ENCODE measurements around the gene UBTD1. TPM values are rescaled to one million over a fixed set of nuclear protein-coding genes. Genes with fewer than 3 reads are reported as not detected.
"Not testable (repeated sequence)": the region's sequence is repeated elsewhere in the genome, so short reads cannot be mapped to it uniquely, and the experiment has no call there.

UBTD1 gene, protein sequence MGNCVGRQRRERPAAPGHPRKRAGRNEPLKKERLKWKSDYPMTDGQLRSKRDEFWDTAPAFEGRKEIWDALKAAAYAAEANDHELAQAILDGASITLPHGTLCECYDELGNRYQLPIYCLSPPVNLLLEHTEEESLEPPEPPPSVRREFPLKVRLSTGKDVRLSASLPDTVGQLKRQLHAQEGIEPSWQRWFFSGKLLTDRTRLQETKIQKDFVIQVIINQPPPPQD
- total RNA-seq (2014; rRNA removed; shearing (Covaris generic)), result 9.6 and 10.6 TPM in 2 replicates

DNA sequence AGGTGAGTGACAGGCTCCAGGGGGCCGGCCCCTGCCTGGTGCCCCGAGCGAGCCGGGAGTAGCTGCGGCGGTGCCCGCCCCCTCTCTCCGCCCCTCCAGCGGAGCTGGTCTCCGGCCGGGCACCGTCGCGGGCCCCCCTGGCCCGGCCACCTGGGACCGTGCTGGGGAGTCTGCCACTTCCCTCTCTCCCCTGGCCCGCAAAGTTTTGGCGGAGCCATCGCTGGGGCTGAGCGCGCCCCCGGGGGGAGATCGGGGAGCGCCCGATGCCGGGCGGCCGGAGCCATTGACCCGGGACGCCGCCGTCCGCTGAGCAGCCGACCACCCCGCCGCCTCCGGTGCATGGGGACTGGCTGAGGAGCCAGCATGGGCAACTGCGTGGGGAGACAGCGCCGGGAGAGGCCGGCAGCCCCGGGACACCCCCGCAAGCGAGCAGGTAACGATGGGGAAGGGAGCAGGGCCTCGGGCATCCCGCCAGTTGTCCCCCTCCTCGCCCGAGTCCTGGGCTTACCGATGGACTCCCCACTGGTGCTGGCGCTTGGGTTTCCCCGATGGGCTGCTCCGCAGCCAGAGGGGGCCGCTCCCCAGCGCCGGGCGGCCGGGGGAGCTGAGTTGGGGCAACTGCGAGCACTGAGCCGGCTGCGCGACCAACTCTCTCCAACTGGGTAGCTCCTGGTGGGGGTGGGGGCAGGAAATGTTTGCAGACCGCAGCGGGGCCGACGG lies at the start of gene UBTD1:
UBTD1 (plus strand) TSS at position 84 of the 720 bp plus-strand sequence; CDS start at position 364, 280 bp downstream.
- peak; percentile 22 for DNase-seq (ENCODE audit: low spot score)

- no peak for DNase-seq (ENCODE audit: low spot score)
These were observed 47.9 kb upstream of the UBTD1 start for GRCh38 chr10:97450828-97451227.

DNA sequence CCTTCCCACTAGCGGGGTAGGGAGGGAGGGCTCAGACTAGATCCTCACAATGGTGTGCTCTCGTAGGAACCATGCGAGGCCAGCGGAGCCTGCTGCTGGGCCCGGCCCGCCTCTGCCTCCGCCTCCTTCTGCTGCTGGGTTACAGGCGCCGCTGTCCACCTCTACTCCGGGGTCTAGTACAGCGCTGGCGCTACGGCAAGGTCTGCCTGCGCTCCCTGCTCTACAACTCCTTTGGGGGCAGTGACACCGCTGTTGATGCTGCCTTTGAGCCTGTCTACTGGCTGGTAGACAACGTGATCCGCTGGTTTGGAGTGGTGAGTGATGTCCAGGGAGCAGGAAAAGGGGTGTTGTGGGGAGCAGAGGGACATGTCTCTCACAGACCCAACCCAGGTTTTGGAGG lies 47.1 kb upstream of the UBTD1 start:
- no peak for DNase-seq (ENCODE audit: low spot score)

DNA sequence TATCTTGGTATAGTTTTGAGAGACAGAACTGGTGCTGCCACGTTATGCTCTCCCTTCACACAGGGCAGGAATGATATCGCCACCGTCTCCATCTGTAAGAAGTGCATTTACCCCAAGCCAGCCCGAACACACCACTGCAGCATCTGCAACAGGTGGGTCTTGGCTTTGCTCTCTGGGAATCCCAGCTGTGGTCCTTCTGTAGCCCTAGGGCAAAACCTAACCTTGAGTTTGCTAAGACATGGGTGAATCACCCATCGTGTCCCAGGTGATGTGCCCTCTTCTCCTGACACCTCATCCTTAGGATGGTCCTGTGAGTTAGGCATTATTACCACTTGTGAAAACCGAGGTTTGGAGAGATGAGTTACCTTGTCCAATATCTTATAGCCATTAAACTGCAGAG lies 46.4 kb upstream of the UBTD1 start:
- DNase-seq (ENCODE audit: low spot score), result no peak

DNA sequence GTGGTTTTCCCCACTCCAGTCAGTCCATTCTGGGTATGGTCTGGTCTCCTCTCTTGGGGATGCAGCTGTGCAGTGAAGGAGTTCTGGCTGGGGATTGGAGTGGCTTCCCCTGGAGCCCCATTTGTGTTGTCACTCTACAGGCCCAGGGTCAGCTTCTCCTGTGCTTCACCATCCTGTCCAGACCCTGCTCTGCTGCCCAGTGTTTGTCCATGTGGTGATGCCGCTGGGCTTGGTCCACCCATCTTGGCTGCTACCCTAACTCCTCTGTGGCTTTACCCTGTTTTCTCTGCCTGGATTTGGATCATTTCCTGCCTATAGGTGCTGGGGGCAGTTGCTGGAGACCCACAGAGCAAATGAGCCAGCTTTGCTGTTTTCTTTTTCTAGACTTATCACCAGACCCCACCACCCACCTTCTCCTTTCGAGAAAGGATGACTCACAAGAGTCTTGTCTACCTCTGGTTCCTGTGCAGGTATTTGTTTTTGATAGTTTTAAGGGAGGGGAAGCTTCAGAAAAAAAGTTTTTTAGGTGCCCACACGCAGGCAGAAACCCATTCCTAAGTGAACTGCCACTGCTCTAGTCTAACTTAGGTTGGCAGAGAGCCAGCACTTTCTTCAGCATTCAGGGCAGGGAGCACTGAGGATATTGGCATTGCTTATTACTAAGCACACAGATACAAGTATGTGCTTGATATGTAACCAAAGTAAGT lies 44.2 kb upstream of the UBTD1 start:
- no peak for DNase-seq (ENCODE audit: low spot score)

DNA sequence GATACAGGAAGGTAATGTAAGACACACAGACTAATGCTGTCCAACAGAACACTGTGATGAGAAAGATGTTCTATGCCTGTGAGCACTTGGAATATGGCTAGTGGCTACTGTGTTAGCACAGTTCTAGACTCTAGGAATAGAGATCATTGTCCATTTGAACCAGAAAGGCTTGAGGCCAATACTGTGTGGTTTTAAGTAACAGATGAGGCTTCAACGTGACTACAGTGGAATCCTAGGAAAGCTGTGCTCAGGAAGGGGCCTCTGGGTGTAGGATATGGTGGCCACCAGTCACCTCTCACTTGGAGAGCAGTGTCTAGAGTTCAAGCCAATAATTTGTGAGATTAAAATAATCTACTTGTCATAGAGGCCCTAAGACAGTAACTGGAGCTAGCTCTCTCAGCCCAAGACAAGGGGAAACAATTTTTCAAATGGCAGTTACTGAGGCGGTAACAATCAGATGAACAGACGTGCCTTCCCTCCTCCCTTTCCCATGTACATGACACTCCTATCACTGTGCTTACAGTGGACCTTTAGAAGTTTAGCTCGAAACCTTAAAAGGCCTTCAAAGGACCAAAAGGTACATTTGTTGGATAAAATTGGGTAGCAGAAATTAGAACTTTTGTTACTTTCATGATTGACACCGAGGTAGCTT lies 42.6 kb upstream of the UBTD1 start:
- no peak for DNase-seq (ENCODE audit: low spot score)

DNA sequence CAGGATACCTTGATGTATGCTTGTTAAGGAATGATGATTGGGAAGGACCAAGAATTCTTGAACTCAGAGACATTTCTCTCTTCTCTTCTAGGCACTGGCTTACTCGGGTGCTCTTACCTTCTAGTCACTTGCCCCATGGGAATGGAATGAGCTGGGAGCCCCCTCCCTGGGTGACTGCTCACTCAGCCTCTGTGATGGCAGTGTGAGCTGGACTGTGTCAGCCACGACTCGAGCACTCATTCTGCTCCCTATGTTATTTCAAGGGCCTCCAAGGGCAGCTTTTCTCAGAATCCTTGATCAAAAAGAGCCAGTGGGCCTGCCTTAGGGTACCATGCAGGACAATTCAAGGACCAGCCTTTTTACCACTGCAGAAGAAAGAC lies 42.0 kb upstream of the UBTD1 start:
- no peak for DNase-seq (ENCODE audit: low spot score)

DNA sequence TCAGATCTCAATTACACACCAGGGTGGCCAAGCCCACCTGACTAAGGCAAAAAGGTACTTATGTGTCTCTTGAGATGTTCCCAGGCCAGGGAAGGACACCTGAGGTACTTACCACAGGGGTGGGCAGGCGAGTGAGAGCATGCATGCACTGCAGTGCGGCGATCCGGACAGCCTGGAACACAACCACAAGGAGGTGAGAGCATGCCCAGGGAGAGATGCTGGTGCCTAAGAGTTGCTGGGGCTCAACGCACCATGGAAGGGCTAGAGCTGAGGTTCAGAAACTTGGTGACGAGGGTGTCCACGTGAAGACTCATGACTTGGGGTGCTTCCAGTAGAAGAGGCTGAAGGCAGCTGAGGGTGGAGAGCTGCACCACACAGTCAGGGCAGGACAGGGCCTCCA lies 39.6 kb upstream of the UBTD1 start:
- no peak for DNase-seq (ENCODE audit: low spot score)

DNA sequence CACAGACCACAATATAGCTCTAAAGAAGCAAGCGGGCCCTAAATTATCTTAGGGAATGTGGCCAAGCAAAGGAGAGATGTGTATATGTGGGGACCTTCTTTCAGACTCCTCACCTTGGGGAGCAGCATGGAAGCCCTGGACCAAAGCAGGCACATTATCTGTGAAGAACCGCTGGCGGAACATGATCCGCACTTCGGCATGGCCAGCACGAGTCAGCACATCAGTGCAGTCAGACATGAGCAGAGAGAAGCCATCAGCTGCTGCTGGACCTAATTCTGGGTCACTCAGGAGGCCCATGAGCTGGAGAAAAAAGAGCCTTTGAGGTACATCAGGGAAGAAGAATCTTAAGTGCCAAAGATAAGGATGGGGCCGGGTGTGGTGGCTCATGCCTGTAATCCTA lies 38.8 kb upstream of the UBTD1 start:
- DNase-seq (ENCODE audit: low spot score), result no peak

- no peak for DNase-seq (ENCODE audit: low spot score)
These were observed 36.4 kb upstream of the UBTD1 start for GRCh38 chr10:97462309-97462708.

DNA sequence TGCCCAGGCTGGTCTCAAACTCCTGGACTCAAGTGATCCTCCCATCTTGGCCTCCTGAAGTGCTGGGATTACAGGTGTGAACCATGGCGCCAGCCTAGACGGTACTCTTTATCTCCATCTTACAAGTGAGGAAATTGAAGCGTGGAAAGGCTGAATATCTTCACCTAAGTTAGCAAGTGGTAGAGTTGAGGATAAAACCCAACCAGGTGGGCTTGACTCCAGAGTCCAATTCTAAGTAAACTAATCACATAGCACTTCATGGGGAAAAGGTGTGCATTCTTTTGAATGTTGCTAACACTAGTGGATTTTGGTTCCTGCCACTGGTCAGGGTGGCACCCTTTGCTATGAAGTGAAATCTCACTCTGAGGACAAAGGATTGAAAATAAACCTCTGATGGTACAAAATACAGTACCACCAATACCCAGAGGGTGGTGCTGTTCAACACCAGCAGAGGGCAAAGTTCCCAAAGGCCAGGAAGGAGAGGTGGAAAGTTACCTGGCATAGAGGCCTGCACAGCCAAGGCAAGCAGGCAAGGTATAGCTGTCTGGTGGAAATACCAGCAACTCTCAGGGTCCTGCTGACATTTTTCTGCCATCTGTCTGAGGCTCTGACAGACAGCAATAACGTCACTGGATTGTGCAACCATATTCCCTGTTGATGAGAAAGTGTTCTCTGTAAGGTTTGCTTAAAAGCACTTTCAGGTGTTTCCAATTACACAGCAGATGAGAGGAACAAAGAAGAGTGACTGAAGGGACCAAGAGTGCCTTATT lies 35.2 kb upstream of the UBTD1 start:
- peak; percentile 34 for DNase-seq (ENCODE audit: low spot score)

DNA sequence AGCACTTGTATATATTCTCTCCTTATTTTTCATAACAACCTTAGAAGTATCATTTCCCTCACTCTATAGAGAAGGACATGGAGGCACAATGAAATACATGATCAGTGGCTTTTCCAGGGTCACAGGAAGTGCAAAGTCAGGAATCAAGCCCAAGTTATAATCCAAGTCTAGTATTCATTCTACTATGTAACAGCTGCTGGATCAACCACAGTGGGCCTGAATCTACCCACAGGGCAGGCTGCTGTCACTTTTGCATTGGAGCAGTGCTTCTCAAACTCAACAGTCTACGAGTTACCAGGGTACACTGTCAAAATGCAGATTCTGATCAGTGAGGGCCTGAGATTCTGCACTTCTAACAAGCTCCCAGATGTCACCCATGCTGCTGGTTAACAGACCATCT lies 34.5 kb upstream of the UBTD1 start:
- no peak for DNase-seq (ENCODE audit: low spot score)

- no peak for DNase-seq (ENCODE audit: low spot score)
These were observed 32.7 kb upstream of the UBTD1 start for GRCh38 chr10:97465982-97466381.

GRCh38 chr10:97466755-97467154 lies 32.0 kb upstream of the UBTD1 start:
- no peak for DNase-seq (ENCODE audit: low spot score)

DNA sequence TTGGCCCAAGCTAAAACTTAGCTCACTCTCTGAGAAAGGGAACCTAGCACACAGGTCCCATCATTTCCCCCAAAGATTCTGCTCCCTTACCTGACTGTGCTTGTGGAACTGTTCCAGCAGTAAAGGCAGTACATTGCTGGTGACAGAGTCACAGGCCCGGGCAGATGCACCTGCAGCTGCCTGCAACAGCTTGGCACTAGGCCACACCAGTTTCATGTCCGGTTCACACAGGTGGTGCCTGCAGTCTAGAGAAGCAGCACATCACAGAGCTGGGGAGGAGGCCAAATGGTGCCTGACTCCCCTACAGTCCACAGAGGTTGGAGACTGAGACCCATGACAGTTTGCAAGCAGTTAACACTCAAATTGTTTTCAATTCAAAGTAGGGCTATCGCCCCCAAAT lies 30.6 kb upstream of the UBTD1 start:
- no peak for DNase-seq (ENCODE audit: low spot score)

DNA sequence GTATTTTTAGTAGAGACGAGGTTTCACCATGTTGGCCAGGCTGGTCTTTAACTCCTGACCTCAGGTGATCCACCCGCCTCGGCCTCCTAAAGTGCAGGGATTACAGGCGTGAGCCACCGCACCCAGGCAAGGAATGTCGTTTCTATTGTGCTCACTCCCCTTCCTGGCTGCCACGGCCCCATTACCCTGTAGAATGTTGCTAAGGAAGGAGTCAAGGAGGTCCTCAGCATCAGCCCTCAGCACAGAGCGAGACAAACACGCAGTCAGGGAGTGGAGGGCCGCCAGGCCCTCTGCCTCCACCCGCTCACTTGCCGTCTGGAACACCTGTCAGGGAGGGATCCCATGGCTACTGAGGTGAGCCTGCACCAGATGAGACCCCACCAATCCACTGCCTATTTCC lies 29.9 kb upstream of the UBTD1 start:
- not testable (repeated sequence) for DNase-seq (ENCODE audit: low spot score)

DNA sequence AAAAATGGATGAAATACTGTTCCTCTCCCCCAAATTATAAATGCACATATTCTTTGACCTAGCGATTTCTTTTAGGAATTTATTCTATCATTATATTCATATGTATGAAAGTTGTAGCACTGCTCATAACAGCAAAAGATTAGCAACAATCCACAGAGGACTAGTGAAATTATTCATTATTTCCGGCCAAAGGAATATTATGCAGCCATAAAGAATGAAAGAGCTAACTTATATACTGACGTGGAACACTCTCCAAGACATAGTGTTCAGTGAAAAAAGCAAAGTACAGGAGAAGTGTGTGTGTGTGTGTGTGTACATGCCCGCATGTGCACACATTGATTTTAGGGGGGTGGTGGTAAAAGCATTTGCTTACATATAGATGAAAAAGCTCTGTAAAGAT lies 23.8 kb upstream of the UBTD1 start:
- DNase-seq (ENCODE audit: low spot score), result no peak

GRCh38 chr10:97475936-97476594 lies 22.7 kb upstream of the UBTD1 start:
- DNase-seq (ENCODE audit: low spot score), result no peak

DNA sequence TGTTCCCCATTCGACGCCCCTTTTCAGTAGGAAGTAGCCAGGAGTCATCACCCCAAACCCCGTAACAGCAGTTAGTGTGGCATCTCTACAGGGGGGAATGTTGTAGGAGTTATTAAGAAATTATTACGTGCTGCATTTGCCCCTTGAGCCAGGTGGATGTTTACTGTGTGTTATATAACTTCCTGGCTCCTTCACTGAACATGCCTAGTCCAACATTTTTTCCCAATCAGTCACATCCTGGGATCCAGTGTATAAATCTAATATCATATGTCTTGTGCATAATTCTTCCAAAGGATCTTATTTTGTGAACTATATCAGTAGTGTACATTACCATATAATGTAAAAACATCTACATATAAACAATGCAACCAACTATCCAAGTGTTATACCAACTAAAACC lies 19.3 kb upstream of the UBTD1 start:
- not testable (repeated sequence) for DNase-seq (ENCODE audit: low spot score)

DNA sequence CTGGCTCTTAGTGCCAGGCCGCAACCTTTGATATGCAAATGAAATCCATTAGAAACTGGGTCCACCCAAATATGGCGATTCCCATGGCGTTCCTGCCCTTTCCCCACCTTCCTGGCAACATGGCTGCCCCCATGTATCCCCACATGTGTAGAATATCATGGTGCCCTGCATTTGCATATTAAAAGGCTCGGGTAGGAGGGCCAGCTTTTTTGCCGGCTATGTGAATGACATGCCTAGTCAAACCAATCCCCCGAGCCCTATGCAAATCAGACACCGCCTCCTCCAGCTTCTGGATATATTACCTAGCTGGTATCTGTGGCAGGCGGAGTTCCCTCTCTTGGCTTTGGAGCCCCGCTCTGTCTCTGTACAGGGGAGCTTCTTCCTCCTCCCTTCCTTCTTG lies 18.8 kb upstream of the UBTD1 start:
- DNase-seq (ENCODE audit: low spot score), result no peak

- DNase-seq (ENCODE audit: low spot score), result no peak
These were observed 17.7 kb upstream of the UBTD1 start for GRCh38 chr10:97481071-97481470.

All from H4 (cell line).